GM19240 (cell line): ENCODE measurements around the gene NDFIP2.
"Not testable (repeated sequence)": the region's sequence is repeated elsewhere in the genome, so short reads cannot be mapped to it uniquely, and the experiment has no call there.

Experiments
- DNase-seq: peaks from one replicate; pipeline ENCODE4 v3.0.0; 2011; ENCODE audit warnings: low spot score; ENCODE audit not compliant: insufficient read length

NDFIP2 gene

DNA sequence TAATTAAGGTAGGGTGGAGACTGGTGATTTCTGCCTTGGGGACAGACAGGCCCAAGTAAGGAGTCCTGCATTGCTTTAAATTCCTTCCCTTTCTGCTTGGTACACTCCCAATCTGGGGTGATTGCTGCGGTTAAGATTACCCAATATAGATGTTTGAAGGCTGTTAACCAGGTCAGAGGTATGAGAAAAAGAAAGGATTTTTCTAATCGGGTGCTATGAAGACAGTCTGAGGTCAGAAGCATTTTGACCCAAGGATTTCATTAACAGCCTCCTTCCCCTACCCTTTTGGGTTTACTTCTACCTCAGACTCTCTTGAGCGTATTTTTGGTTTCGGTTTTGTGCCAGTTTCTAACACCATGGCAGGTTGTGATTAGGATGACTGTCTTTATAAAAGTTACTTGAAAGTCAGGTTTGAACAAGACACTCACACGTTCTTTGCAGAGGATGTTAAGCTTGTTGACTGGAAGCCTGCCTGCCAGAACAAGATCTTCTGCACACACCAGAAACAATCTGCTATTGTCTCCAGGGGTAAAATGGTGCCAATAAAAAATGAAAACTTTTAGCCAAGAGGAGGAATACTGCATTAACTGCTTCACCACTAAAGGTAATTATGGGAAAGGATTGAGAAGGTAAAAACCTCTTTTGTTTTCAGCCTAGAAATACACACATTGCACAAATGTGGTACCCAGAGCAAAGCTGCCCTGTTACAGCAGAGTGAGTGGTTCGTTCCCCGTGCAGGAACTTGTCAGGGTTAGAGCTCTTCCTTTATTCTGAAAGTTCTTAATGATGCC is 108.8 kb downstream of the NDFIP2 start:
- no peak for DNase-seq

GRCh38 chr13:79590394-79590676 is 109.4 kb downstream of the NDFIP2 start:
- no peak for DNase-seq

GRCh38 chr13:79591493-79591892 is 110.5 kb downstream of the NDFIP2 start:
- no peak for DNase-seq

GRCh38 chr13:79593121-79593520 is 112.2 kb downstream of the NDFIP2 start:
- no peak for DNase-seq

DNA sequence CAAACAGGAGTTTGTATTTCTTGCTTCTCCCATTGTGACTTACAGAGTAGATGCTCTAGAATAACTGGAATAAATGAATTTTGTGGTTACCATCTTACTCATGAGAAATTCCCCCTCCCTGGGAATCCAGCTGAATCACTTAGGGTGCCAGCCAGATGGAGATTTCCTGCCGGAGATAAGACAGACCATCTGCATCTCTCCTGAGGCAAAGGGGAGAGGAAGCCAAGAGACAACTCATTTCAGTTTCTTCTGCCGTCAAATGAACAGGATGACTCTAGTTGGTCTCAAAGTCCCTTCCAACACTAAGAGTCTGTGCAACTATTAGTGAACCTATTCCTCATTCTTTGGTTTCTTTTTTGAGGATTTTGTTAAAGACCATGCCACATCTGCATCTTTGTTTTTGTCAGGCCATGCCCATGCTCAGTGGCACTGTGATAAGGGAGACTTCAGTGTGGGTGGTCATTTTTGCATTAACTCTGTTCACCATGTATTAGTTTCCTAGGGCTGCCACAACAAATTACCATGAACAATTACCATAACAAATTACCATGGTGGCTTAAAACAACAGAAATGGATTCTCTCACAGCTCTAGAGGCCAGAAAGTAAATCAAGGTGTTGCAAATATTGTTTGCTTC is 112.8 kb downstream of the NDFIP2 start:
- no peak for DNase-seq

DNA sequence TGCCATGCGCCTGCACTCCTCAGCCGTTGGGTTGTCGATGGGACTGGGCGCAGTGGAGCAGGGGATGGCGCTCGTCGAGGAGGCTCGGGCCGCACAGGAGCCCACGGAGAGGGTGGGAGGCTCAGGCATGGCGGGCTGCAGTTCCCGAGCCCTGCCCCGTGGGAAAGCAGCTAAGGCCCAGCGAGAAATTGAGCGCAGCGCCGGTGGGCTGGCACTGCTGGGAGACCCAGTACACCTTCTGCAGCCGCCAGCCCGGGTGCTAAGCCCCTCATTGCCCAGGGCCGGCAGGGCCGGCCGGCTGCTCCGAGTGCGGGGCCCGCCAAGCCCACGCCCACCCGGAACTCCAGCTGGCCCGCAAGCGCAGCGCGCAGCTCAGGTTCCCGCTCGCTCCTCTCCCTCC is 119.2 kb downstream of the NDFIP2 start:
- DNase-seq, result not testable (repeated sequence)

- no peak for DNase-seq
Observed at GRCh38 chr13:79602936-79603335, 122.0 kb downstream of the NDFIP2 start.

DNA sequence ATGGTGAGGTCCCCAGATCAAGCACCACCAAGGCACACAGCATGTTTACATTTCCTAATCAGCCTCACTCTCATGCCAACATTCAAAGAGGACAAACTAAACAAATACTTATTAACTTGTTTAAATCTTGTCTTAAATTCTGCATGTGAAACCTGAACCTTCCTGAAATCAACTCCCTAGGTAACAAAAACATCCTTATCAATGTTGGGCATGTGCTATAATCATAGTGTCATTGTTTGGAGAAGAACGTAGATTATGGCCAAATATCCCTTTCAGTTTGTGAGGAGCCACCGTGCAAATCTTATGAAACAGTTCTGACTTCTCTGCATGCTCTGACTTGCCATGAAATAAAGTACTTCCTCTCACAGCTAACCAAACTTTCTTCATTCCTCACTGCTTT is 123.8 kb downstream of the NDFIP2 start:
- no peak for DNase-seq
